ENCODE results near the gene THAP11.
A peak's percentile ranks its signal among the peaks of the same experiment; 100 is the strongest.
"Not testable (repeated sequence)": the region's sequence is repeated elsewhere in the genome, so short reads cannot be mapped to it uniquely, and the experiment has no call there.

The THAP11 gene

DNA sequence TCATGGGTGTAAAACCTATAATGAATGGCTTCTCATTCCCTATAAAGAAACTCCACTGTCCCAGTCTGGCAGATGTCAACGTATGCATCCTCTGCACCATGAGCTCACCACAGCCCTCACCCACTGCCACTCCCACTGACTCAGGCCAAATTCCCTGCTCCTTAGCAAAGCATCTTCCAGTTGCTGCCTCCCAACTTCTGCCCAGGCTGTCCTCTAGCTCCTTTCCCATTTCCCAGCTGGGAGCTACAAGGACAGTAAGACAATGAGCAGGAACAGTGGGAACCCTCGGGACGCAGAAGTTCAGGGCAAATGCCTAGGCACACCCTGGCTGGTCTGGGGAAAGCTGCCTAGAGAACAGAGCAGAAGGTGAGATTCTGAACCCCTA, 9.1 kb upstream of the THAP11 start:
- no peak for DNase-seq (ENCODE audit: low read depth, low spot score)
- peak overlapping the region; percentile 68 for H3K4me3 ChIP-seq (ENCODE audit: low read length)

DNA sequence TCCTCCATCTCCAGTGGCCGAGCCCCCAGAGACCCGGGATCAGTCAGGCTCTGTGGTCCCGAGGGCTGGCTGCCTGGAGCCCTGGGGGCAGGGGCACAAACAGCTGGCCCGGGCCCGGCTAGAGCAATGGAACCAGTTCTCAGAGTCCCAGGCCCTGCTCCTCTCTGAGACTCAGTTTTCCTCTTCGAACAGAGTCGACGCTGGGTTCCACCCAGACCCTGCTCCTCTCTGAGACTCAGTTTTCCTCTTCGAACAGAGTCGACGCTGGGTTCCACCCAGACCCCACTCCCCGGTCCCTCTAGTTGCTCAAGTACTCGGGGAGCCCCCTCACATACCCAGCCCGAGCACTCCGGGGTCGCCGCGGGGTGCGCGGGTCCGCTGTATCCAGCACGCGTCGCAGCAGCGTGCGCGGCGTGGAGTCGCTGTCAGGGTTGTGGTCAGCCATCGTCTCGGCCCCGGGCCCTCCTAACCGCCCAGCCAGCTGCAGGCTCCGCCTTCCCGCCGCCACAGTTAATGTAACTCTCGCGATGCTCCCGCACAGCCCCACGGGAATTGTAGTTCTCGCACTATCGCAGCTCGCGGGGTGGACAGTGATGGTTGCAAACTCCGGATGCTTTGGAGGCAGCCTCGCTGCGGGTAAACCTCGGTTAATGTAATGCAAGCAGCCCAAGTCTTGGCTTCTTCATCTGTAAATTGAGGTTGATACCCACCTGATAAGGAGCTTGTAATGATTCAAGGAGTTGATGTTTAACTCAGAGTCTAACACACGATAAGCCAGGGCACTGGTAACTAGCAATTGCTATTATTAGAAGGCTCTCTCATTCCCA, 8.5 kb upstream of the THAP11 start:
- H3K4me3 ChIP-seq (ENCODE audit: low read length) = peak overlapping the region; percentile 68
- DNase-seq (ENCODE audit: low read depth, low spot score) = peak; percentile 85

DNA sequence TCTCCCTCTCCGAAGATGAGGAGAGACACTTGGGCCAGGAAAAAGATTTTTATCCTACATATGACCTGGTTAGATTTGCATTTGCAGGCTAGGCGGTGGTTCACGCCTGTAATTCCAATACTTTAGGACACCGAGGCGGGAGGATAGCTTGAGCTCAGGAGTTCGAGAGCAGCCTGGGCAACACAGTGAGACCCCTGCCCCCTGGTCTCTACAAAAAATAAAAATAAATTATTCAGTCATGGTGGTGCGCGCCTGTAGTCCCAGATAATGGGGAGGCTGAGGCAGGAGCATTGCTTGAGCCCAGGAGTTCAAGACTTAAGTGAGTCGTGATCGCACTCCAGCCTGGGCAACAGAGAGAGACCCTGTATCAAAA, 7.9 kb upstream of the THAP11 start:
- no peak for DNase-seq (ENCODE audit: low read depth, low spot score)
- peak overlapping the region; percentile 68 for H3K4me3 ChIP-seq (ENCODE audit: low read length)

DNA sequence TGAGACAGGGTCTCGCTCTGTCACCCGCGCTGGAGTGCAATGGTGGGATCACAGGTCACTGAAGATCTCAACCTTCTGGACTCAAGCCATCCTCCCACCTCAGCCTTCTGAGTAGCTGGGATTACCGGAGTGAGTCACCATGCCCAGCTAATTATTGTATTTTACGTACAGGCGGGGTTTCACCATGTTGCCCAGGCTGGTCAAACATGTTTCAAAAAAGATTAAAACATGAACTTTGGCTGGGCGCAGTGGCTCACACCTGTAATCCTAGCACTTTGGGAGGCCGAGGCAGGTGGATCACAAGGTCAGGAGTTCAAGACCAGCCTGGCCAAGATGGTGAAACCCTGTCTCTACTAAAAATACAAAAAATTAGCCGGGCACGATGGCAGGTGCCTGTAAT, 4.9 kb upstream of the THAP11 start:
- DNase-seq (ENCODE audit: low read depth, low spot score); H3K4me3 ChIP-seq (ENCODE audit: low read length): not testable (repeated sequence)

DNA sequence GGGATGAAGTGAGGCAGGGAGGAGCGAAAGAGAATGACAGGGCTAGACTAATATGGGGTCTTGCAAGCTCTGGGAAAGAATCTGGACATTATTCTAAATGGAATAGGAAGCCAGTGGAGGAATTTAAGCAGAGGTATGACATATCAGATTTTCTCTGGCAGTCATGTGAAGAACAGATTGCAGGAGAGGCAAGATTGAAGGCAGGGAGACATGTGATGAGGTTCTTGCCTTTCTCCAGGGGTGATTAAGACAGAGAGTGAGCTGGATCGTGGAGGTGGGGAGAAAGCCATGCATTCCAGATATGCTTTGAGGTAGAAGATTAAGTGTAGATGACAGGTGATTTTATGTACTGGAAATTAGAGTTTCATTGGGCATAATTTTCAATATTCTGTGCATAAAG, 4.3 kb upstream of the THAP11 start:
- DNase-seq (ENCODE audit: low read depth, low spot score) = no peak
- no peak overlapping the region for H3K4me3 ChIP-seq (ENCODE audit: low read length)

DNA sequence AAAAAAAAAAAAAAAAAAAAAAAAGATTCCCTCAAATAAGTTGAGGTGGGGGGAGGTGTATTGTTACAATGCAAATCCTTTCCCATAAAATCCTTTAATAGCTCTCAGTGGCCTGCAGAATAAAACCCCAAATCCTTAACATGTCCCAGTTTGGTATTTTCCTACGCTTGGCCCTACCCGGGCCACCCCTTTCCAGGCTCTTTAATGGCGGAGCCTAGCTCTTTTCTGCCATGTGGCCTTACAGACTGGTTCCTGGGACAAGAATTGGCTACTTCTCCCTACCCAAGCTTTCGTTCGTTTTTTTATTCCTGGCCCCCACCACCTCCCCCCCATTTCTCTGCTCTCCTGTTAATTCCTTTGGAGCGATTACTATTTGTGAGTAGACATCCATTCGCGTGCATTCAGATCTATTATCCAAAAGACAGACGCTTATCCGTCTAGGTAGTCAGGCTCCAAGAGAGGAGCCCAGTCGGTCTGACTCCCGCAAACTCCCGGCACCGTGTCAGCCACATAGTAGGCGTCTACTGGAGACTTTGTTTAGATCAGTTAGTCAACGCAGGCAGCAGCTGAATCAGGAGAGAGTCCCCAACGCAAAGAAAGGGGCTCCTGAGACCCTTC, 813 bp upstream of the THAP11 start:
- DNase-seq (ENCODE audit: low read depth, low spot score) = no peak
- peak overlapping the region; percentile 81 for H3K4me3 ChIP-seq (ENCODE audit: low read length)

DNA sequence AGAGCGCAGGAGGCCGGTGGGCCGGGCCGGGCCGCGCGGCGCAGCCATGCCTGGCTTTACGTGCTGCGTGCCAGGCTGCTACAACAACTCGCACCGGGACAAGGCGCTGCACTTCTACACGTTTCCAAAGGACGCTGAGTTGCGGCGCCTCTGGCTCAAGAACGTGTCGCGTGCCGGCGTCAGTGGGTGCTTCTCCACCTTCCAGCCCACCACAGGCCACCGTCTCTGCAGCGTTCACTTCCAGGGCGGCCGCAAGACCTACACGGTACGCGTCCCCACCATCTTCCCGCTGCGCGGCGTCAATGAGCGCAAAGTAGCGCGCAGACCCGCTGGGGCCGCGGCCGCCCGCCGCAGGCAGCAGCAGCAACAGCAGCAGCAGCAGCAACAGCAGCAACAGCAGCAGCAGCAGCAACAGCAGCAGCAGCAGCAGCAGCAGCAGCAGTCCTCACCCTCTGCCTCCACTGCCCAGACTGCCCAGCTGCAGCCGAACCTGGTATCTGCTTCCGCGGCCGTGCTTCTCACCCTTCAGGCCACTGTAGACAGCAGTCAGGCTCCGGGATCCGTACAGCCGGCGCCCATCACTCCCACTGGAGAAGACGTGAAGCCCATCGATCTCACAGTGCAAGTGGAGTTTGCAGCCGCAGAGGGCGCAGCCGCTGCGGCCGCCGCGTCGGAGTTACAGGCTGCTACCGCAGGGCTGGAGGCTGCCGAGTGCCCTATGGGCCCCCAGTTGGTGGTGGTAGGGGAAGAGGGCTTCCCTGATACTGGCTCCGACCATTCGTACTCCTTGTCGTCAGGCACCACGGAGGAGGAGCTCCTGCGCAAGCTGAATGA, 606 bp downstream of the THAP11 start:
- DNase-seq (ENCODE audit: low read depth, low spot score) = peak; percentile 27
- H3K4me3 ChIP-seq (ENCODE audit: low read length) = peak overlapping the region; percentile 81

DNA sequence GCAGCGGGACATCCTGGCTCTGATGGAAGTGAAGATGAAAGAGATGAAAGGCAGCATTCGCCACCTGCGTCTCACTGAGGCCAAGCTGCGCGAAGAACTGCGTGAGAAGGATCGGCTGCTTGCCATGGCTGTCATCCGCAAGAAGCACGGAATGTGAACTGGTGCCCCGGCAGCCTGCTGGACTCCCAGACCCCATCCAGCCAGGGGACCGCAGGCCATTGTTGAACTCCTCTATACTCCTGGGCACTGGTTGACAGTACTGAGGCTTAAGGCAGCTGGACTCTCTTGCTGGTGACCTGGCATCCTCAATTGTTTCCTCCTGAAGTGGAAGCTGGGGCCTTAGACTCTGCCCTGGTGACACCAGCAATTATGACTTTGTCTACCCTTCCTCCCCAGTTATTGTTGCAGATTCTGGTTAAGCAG, 1.2 kb downstream of the THAP11 start:
- peak overlapping the region; percentile 81 for H3K4me3 ChIP-seq (ENCODE audit: low read length)
- peak; percentile 50 for DNase-seq (ENCODE audit: low read depth, low spot score)

DNA sequence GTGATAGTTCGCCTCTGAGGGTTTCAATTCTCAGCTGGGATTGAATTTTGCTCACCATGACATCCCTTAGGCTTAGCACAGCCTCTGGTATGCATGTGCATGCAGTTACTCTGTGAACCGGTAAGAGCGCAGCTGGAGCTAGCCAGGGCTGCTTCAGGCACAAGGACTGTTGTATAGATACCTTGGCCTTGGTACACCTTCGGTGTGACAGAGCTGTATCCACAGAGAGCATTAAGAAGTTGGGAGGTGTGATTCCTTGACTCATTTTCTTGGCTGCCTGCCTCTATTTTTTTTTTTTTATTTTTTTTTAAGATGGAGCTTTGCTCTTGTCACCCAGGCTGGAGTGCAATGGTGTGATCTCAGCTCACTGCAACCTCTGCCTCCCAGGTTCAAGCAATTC, 2.4 kb downstream of the THAP11 start:
- no peak for DNase-seq (ENCODE audit: low read depth, low spot score)

DNA sequence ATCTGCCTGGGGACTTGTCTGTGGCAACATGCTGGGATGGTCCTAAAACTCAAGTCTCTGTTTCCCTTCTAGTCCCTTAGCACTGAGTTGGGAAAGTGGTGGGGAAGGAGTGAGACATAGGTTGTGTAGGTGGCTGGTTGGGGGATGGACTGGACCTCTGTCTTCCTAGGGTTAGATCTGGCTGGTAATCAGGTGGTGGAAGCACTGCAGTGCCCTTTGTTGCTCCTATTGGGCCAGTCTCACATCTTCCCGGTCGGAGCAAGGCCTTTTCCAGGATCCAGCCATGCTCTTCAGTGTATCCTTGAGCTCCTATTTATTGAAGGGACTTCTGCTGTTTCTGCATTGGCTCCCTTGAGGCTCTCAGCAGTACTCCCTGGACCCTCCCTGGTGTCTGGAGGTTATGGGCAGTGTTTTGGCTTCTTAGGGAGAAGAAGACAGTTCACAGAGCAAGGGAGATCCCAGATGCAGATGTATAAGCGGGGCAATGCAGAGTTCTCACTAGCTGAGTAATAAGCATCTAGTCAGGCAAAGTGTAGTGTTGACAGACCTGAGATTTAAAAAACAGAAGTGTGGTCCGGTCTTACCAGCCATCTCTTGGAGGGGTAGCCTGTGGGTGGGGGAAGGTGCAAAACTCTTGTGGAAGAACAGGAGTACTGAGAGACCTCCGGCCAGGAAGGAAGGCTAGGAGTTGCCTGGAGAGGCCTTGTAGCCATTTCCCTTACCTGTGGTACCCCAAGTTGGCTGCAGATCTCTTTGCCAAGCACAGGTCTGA, 3.4 kb downstream of the THAP11 start:
- DNase-seq (ENCODE audit: low read depth, low spot score) = no peak

More for the DNA sequence above, 2.4 kb downstream of the THAP11 start:
- H3K4me3 ChIP-seq (ENCODE audit: low read length) = no peak overlapping the region

DNA sequence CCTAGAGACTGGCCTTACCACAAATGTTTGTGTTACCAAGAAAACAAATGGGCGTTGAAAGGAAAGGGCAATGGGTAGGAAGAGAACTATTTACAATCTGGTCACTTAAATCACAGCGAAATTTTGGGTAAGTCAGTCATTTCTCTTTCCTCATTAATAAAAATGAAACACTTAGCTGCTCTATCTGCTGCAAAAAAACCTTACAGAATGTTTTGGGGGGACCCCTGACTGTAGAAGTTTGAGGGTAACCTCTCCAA, 3.9 kb downstream of the THAP11 start:
- peak overlapping the region; percentile 92 for H3K4me3 ChIP-seq (ENCODE audit: low read length)
- DNase-seq (ENCODE audit: low read depth, low spot score) = no peak

More for the DNA sequence above, 3.4 kb downstream of the THAP11 start:
- H3K4me3 ChIP-seq (ENCODE audit: low read length) = peak overlapping the region; percentile 92

DNA sequence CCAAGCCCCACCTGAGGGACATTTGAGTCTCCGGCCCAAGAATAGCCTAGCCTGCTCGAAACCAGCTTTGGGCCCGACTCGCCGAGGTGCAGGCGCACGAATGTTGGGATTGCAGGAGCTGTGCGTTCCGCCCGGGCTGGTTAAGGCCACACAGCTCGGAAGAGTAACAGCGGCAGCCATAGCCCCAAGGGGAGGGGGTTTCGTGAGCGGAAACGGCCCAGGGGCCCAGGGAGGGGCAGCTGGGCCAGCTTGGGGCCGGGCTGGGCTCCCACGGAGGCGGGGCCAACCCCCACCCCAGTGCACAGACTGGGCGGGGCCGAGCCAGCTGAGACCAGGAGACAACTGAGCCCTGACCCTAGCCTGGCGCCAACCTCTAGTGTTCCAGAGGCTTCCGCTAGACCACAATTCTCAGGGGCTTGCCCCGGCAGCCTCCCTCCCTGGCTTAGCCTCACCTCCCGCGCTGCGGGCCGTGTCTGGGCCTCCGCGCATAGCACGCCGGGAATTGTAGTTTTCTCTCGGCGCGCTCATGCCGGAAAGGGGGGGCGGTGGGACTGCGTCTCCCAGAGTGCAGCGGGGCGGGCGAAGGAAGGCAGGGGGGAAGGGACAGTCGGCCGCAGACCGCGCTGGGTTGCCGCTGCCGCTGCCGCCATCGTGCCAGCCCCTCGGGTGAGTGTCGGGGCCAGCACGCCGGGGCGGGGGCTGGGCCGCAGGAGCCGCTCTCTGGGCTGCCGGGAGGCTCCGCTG, 4.4 kb downstream of the THAP11 start, which contains the start of gene NUTF2:
NUTF2 (plus strand) TSS at position 614 of the 744 bp plus-strand sequence. CDS start 18,198 bp downstream, outside the sequence.
- peak within 1 kb of the TSS; percentile 92 for H3K4me3 ChIP-seq (ENCODE audit: low read length)
- DNase-seq (ENCODE audit: low read depth, low spot score) = peak; percentile 92

DNA sequence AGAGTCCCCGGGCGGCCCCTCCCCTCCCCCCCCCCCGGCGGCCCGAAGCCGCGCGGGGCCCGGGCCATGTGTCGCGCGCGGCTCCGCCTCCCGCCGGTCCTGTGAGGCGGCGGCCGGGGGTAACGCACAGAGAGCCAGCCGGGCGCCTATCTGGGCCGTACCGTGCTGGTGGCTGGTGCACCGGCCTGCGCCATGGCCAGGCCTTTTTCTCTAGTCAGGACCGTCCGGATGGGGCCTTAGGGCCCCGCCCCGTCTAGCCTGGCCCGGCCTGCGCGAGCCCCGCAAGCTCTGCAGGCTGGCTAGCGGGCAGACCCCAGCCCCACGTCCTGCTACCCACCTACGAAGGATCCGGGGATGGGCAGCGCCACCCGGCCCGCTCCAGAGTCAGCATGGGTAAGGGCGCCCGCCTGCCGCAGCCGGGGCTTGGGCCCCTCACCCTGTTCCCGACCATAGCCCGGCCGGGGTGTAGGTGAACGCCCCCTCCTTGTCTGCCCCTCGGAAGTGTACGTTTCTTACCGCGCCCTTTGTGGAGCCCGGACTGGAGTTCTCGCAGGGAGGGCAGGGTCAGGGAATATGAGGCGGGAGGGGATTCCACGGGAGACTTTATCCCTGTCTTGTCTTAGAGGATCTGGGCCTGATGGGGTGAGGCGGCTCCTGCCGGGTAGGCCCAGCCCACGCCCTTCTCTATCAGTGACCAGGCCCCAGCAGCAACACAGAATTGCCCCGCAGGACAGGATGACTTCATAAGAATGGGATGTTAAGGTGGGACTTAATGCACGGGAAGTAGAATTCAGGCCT, 5.1 kb downstream of the THAP11 start, which contains the start of gene CENPT:
CENPT (minus strand) TSS at position 630 of the 798 bp plus-strand sequence. CDS start 13,834 bp downstream, outside the sequence.
- H3K4me3 ChIP-seq (ENCODE audit: low read length) = peak within 1 kb of the TSS; percentile 92
- no peak for DNase-seq (ENCODE audit: low read depth, low spot score)

DNA sequence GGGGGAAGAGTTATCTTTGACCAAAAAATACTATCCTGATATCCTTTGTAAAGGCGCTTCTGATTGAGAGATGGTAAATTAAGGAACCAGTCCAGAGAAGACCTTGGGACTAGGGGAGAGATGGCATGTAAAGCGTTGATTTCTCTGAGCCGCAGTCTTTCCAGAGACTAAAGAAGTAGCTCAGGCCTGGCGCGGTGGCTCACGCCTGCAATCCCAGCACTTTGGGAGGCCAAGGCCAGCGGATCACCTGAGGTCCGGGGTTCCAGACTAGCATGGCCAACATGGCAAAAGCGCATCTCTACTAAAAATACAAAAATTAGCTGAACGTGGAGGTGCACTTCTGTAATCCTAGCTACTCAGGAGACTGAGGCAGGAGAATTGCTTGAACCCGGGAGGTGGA, 6.0 kb downstream of the THAP11 start:
- H3K4me3 ChIP-seq (ENCODE audit: low read length) = peak overlapping the region; percentile 92
- no peak for DNase-seq (ENCODE audit: low read depth, low spot score)

DNA sequence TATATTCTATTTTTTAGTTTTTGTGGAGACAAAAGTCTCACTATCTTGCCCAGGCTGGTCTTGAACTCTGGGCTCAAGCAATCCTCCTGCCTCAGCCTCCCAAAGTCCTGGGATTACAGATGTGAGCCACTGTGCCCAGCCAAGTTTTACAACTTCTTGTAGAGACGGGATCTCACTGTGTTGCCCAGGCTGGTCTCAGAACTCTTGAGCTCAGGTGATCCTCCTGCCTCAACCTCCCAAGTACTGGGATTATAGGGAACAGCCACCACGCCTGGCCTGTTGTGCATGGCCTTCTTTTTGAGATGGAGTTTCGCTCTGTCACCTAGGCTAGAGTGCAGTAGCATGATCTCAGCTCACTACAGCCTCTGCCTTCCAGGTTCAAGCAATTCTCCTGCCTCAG, 11.6 kb downstream of the THAP11 start:
- no peak for DNase-seq (ENCODE audit: low read depth, low spot score)
- no peak overlapping the region for H3K4me3 ChIP-seq (ENCODE audit: low read length)

DNA sequence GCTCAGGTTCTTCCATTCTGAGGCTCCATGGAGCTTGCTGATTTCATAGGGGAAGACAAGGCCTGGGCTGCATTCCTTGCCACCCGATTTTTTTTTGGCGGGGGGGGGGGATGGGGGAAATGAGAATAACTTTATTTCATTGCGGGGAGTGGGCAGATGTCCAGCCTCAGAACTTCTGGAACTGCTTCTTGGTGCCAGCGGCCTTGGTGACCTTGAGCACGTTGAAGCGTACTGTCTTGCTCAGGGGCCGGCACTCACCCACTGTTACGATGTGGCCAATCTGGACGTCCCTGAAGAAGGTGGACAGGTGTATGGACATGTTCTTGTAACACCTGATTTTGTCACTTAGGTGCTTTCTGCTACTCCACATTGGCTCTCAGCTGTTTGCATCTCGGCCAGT, 13.7 kb downstream of the THAP11 start:
- no peak for DNase-seq (ENCODE audit: low read depth, low spot score)
- H3K4me3 ChIP-seq (ENCODE audit: low read length) = no peak overlapping the region

DNA sequence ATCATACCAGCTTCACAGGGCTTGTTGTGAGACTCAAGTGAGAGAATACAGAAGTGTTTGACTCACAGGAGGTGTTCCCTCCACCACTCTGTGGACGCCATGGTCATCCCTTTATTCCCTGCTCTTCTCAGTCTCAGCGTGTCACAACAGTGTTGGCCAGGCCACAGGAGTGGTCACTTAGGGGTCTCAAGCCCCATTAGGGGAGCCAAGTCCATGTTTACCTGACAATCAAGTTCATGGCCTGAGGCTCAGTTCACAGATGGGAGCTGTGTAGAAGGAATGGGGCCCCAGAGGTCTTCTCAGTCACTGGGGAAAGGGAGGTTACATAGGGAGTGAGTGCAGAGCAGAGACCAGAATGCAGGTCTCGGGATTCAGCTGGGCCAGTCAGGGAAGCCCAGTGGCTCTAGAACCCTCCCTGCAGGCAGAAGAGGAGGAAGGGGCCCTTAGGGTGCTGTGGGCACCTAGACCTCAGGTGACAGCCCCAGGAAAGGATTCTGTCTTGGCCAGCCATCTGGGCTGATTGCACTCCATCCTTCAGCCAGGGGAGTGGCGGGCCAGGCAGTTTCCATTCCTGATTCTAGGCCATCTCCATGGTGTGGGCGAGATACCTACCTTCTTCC, 14.9 kb downstream of the THAP11 start:
- H3K4me3 ChIP-seq (ENCODE audit: low read length) = no peak overlapping the region
- no peak for DNase-seq (ENCODE audit: low read depth, low spot score)

All from Jurkat, Clone E6-1 (cell line).